Loucy (cell line): Measurements from ENCODE around the gene SNX25.

Experiments used
- H2AFZ ChIP-seq: fragments of 200-600 bp; sonication (generic); 2 replicates; pipeline ENCODE4 v1.6.0; 2016; ENCODE audit warnings: antibody characterized with exemption, mild to moderate bottlenecking, low read length, moderate library complexity
- H3F3A ChIP-seq: fragments of 200-600 bp; 2 replicates; pipeline ENCODE4 v1.6.0; 2016; ENCODE audit warnings: antibody characterized with exemption, low read depth, mild to moderate bottlenecking
- H3K27me3 ChIP-seq: fragments of 200-600 bp; sonication (generic); 2 replicates; pipeline ENCODE4 v1.6.1; 2014; ENCODE audit warnings: low read length, mild to moderate bottlenecking; ENCODE audit not compliant: insufficient read depth, poor library complexity, severe bottlenecking
- H3K36me3 ChIP-seq: fragments of 200-600 bp; sonication (generic); 2 replicates; pipeline ENCODE4 v1.6.1; 2016; ENCODE audit warnings: low read length; ENCODE audit not compliant: insufficient read depth
- H3K4me1 ChIP-seq: fragments of 200-600 bp; sonication (generic); 2 replicates; pipeline ENCODE4 v1.5.1; 2014; ENCODE audit warnings: low read length, mild to moderate bottlenecking; ENCODE audit not compliant: insufficient read depth, poor library complexity, severe bottlenecking
- H3K4me2 ChIP-seq: fragments of 200-600 bp; sonication (generic); 2 replicates; pipeline ENCODE4 v1.6.0; 2014; ENCODE audit warnings: antibody characterized with exemption, low read length, low read depth, mild to moderate bottlenecking; ENCODE audit not compliant: poor library complexity, severe bottlenecking
- H3K4me3 ChIP-seq: fragments of 200-600 bp; sonication (generic); 2 replicates; pipeline ENCODE4 v1.5.1; 2014; ENCODE audit warnings: low read length, mild to moderate bottlenecking, mixed read lengths; ENCODE audit not compliant: poor library complexity, severe bottlenecking
- H3K79me2 ChIP-seq: fragments of 200-600 bp; sonication (generic); 2 replicates; pipeline ENCODE4 v1.6.1; 2014; ENCODE audit warnings: low read length; ENCODE audit not compliant: insufficient read depth
- H3K9ac ChIP-seq: fragments of 200-600 bp; sonication (generic); 2 replicates; pipeline ENCODE4 v1.6.0; 2014; ENCODE audit warnings: mild to moderate bottlenecking, low read depth, low read length, moderate library complexity; ENCODE audit not compliant: poor library complexity, severe bottlenecking
- H3K9me2 ChIP-seq: fragments of 200-600 bp; sonication (generic); replicated peaks from 2 replicates; pipeline ENCODE4 v1.6.1; 2016; ENCODE audit warnings: low read depth, low read length, mixed read lengths
- H3K9me3 ChIP-seq: fragments of 200-600 bp; sonication (generic); 2 replicates; pipeline ENCODE4 v1.6.1; 2014; ENCODE audit warnings: mild to moderate bottlenecking, antibody characterized with exemption, low read length, low read depth; ENCODE audit not compliant: insufficient read depth
- H4K20me1 ChIP-seq: fragments of 200-600 bp; sonication (generic); 2 replicates; pipeline ENCODE4 v1.6.0; 2014; ENCODE audit warnings: antibody characterized with exemption, low read length, mild to moderate bottlenecking; ENCODE audit not compliant: insufficient read depth, poor library complexity, severe bottlenecking
- CTCF ChIP-seq: fragments of 200-600 bp; sonication (generic); conservative IDR thresholded peaks from 2 replicates; pipeline ENCODE4 v1.5.1; 2014; ENCODE audit warnings: mild to moderate bottlenecking, antibody characterized with exemption, low read length
- EZH2phosphoT487 ChIP-seq: fragments of 200-600 bp; IDR thresholded peaks from 2 replicates; pipeline ENCODE4 v1.6.1; 2018; ENCODE audit warnings: antibody characterized with exemption, mild to moderate bottlenecking, moderate library complexity, borderline replicate concordance

Gene SNX25

GRCh38 chr4:185227713-185228278 lies 18.4 kb downstream of the SNX25 start:
- H3K4me2 ChIP-seq, result no peak overlapping the region
- no peak overlapping the region for H3K4me3 ChIP-seq

DNA sequence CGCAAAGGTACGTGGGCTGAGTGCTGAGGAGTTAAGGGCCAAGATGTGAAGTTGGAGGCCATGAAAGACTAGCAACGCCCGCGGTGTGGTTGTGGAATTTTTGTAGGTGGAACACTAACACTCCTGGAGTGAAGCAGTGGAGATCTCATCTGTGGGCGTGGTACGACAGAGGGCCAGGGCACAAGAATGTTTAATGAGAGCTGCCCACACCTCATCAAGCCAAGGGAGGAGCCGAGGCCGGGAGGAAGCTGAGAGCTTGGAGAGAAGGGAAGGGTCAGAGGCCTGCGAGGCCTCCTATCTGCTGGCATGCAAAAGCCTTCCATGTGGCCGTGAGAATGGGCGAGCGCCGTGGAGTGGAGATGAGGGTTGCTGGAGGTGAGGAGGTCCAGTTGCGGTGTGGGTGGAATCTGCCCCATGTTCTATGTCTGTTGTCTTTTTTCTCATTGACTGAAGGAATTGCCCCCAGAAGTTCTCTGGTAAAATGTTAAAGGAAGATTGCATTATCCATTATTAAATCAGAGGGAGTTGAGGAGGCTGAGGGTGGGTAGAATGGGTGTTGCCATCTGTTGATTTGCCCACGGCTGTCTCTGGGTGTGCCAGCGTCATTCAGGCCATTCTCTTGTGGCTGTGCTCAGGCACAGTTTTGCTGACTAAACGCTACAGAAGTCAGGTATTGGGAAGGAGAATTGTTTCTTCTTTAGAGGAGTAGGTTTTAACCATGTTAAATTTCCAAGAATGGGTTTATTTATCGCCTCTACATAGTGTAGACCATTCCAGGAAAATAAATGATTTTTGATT lies 19.8 kb downstream of the SNX25 start:
- Histone ChIP-seq H3K36me3 (no peaks in the 10 kb centered on the region), H3K4me1 (no peaks in the 10 kb centered on the region), H3K4me2 (no peak overlapping the region), H3K79me2 (no peaks in the 10 kb centered on the region), H3K9me3 (no peaks in the 10 kb centered on the region), H4K20me1 (no peaks in the 10 kb centered on the region), H3K9ac (no peak overlapping the region), H2AFZ (no peak overlapping the region), H3K9me2 (no peaks in the 10 kb centered on the region), H3K4me3 (no peak overlapping the region), H3K27me3 (no peaks in the 10 kb centered on the region), H3F3A (no peaks in the 10 kb centered on the region)
- TF ChIP-seq CTCF, result no peak
- TF ChIP-seq EZH2phosphoT487, result no peak

More at GRCh38 chr4:185227713-185228278, 18.4 kb downstream of the SNX25 start:
- TF ChIP-seq EZH2phosphoT487 (no peak), CTCF (no peak)
- no peaks in the 10 kb centered on the region for H3K79me2 ChIP-seq
- H3K9me3 ChIP-seq, result no peaks in the 10 kb centered on the region
- no peaks in the 10 kb centered on the region for H3K9me2 ChIP-seq
- H3K4me1 ChIP-seq, result no peaks in the 10 kb centered on the region
- H3K36me3 ChIP-seq, result no peaks in the 10 kb centered on the region
- H3F3A ChIP-seq, result no peaks in the 10 kb centered on the region
- no peaks in the 10 kb centered on the region for H4K20me1 ChIP-seq
- H2AFZ ChIP-seq, result no peak overlapping the region
- no peaks in the 10 kb centered on the region for H3K27me3 ChIP-seq
- H3K9ac ChIP-seq, result no peak overlapping the region

GRCh38 chr4:185232370-185232769 lies 23.0 kb downstream of the SNX25 start:
- no peaks in the 10 kb centered on the region for H3K9me2 ChIP-seq
- no peak for TF ChIP-seq EZH2phosphoT487
- TF ChIP-seq CTCF, result no peak

More at GRCh38 chr4:185232370-185232769, 23.0 kb downstream of the SNX25 start:
- H3K4me1 ChIP-seq, result no peaks in the 10 kb centered on the region
- H4K20me1 ChIP-seq, result no peaks in the 10 kb centered on the region
- H3K79me2 ChIP-seq, result no peaks in the 10 kb centered on the region
- no peak overlapping the region for H3K4me3 ChIP-seq
- no peaks in the 10 kb centered on the region for H3K36me3 ChIP-seq
- H3K9ac ChIP-seq, result no peak overlapping the region
- no peaks in the 10 kb centered on the region for H3K9me3 ChIP-seq
- no peak overlapping the region for H3K4me2 ChIP-seq
- H3K27me3 ChIP-seq, result no peaks in the 10 kb centered on the region
- H2AFZ ChIP-seq, result no peak overlapping the region
- no peaks in the 10 kb centered on the region for H3F3A ChIP-seq
